GM12878 (cell line): ENCODE measurements around the gene COL9A3. TPM values are rescaled to one million over a fixed set of nuclear protein-coding genes. Genes with fewer than 3 reads are reported as not detected.

Experiments used
- CBFB ChIP-seq: IDR thresholded peaks from 2 replicates; pipeline ENCODE4 v1.6.1; 2016; ENCODE audit warnings: antibody characterized with exemption, low read depth
- CREB1 ChIP-seq: IDR thresholded peaks from 2 replicates; pipeline ENCODE4 v1.6.1; 2012; ENCODE audit warnings: low read depth, mild to moderate bottlenecking, inconsistent platforms
- SIN3A ChIP-seq: IDR thresholded peaks from 2 replicates; pipeline ENCODE4 v1.6.1; 2012; ENCODE audit warnings: low read depth, low read length, improper control_type of control experiment
- STAT3 ChIP-seq: IDR thresholded peaks from 2 replicates; pipeline ENCODE4 v1.6.1; 2011; ENCODE audit warnings: low read depth, low read length, improper control_type of control experiment
- polyA plus RNA-seq, 11 experiments: library from polyadenylated mRNA; depleted of rRNA in 4 of 11; unstranded in 6 of 11; stranded (reverse) in 5 of 11; fragments of >200 nt; fragmentation: Nextera tagmentation in 4 of 11; fragmentation: Illumina TruSeq in 1 of 11; extraction: Ambion mirVana in 4 of 11; extraction: Trizol in 1 of 11; gene quantifications; 1 replicate in 1 of 11; 2 replicates in 10 of 11; pipeline versions ENCODE4 v1.2.1 to v1.2.3, GENCODE V29; 2011 to 2016; ENCODE audit warnings: inconsistent platforms in 2 of 11, missing spikeins in 2 of 11, low read depth in 1 of 11
- total RNA-seq, 4 experiments: library from RNA; depleted of rRNA in 3 of 4; stranded (reverse); fragments of >200 nt in 3 of 4; fragmentation: Illumina TruSeq in 1 of 4; extraction: Trizol in 1 of 4; gene quantifications; 2 replicates each; pipeline versions ENCODE4 v1.2.1 to v1.2.3, GENCODE V29; 2013 to 2021
- TF ChIP-seq, protein P1 (sequence below): fragments of 450-650 bp; IDR thresholded peaks from 2 replicates; pipeline ENCODE4 v1.6.1; 2017; ENCODE audit warnings: mild to moderate bottlenecking
- TF ChIP-seq, protein P2 (sequence below): fragments of 450-650 bp; IDR thresholded peaks from 2 replicates; pipeline ENCODE4 v1.6.1; 2017; ENCODE audit warnings: mild to moderate bottlenecking, moderate library complexity
- TF ChIP-seq, protein P3 (sequence below): fragments of 450-650 bp; IDR thresholded peaks from 2 replicates; pipeline ENCODE4 v1.6.1; 2017; ENCODE audit warnings: borderline replicate concordance

Gene COL9A3
- total and polyA plus RNA-seq, 10 of the 15 experiments (the other 5 are each of a cell fraction or from before 2014, with no cell fraction given), result 0.09 to 1.7 (median 0.63) TPM; not detected in 1

DNA sequence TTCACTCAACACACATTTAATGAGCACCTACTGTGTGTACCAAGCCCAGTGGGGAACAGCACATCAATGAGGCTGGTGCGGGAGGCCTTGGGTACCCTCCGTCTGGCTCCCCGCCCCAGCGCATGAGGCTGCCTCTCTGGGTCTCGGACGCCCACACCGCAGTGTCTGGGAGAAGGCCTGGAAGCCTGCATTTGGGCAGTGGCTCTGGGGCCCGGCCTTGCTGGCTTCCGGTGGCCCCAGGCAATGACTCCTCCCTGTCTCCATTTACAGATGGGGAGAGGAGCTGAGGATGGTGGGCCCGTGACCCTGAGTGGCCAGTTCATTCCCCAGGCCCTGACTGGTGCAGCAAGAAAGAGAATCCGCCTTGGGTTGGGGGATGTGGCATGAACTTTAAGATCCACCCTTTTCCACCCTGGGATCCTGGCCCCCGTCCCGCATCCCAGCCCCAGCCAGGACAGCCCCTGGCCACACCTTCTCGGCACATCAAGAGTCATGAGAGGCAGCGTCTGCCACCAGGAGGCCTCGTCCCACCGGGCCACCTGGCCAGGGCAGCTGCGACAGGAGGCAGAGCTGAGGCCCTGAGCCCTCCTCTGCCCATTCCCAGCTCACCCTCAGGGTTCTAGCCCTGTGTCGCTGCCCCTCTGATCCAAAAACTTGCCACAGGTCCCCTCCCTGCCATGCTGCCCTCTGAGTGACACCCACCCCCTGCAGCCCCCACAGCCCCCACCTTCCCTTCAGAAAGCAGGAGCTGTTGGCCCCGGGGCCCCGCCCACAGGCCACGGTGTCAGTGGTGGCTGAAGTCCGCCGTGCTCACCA, 38.0 kb upstream of the COL9A3 start (continued):
- TF ChIP-seq, protein P1, sequence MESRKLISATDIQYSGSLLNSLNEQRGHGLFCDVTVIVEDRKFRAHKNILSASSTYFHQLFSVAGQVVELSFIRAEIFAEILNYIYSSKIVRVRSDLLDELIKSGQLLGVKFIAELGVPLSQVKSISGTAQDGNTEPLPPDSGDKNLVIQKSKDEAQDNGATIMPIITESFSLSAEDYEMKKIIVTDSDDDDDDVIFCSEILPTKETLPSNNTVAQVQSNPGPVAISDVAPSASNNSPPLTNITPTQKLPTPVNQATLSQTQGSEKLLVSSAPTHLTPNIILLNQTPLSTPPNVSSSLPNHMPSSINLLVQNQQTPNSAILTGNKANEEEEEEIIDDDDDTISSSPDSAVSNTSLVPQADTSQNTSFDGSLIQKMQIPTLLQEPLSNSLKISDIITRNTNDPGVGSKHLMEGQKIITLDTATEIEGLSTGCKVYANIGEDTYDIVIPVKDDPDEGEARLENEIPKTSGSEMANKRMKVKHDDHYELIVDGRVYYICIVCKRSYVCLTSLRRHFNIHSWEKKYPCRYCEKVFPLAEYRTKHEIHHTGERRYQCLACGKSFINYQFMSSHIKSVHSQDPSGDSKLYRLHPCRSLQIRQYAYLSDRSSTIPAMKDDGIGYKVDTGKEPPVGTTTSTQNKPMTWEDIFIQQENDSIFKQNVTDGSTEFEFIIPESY, result no peak
- TF ChIP-seq, protein P2, sequence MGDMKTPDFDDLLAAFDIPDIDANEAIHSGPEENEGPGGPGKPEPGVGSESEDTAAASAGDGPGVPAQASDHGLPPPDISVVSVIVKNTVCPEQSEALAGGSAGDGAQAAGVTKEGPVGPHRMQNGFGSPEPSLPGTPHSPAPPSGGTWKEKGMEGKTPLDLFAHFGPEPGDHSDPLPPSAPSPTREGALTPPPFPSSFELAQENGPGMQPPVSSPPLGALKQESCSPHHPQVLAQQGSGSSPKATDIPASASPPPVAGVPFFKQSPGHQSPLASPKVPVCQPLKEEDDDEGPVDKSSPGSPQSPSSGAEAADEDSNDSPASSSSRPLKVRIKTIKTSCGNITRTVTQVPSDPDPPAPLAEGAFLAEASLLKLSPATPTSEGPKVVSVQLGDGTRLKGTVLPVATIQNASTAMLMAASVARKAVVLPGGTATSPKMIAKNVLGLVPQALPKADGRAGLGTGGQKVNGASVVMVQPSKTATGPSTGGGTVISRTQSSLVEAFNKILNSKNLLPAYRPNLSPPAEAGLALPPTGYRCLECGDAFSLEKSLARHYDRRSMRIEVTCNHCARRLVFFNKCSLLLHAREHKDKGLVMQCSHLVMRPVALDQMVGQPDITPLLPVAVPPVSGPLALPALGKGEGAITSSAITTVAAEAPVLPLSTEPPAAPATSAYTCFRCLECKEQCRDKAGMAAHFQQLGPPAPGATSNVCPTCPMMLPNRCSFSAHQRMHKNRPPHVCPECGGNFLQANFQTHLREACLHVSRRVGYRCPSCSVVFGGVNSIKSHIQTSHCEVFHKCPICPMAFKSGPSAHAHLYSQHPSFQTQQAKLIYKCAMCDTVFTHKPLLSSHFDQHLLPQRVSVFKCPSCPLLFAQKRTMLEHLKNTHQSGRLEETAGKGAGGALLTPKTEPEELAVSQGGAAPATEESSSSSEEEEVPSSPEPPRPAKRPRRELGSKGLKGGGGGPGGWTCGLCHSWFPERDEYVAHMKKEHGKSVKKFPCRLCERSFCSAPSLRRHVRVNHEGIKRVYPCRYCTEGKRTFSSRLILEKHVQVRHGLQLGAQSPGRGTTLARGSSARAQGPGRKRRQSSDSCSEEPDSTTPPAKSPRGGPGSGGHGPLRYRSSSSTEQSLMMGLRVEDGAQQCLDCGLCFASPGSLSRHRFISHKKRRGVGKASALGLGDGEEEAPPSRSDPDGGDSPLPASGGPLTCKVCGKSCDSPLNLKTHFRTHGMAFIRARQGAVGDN, result no peak
- no peak for TF ChIP-seq CREB1
- TF ChIP-seq SIN3A, result no peak
- no peak for TF ChIP-seq STAT3
- no peak for TF ChIP-seq CBFB
- TF ChIP-seq, protein P3, sequence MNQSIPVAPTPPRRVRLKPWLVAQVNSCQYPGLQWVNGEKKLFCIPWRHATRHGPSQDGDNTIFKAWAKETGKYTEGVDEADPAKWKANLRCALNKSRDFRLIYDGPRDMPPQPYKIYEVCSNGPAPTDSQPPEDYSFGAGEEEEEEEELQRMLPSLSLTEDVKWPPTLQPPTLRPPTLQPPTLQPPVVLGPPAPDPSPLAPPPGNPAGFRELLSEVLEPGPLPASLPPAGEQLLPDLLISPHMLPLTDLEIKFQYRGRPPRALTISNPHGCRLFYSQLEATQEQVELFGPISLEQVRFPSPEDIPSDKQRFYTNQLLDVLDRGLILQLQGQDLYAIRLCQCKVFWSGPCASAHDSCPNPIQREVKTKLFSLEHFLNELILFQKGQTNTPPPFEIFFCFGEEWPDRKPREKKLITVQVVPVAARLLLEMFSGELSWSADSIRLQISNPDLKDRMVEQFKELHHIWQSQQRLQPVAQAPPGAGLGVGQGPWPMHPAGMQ, result no peak
